HG03108 (cell line): Measurements from ENCODE around the gene PTPN20.

Source experiments
- ATAC-seq: cut with Tn5 transposase; IDR thresholded peaks from one replicate; pipeline ENCODE4 v1.9.1; 2021; ENCODE audit warnings: moderate library complexity; ENCODE audit not compliant: unreplicated experiment

PTPN20 gene

DNA sequence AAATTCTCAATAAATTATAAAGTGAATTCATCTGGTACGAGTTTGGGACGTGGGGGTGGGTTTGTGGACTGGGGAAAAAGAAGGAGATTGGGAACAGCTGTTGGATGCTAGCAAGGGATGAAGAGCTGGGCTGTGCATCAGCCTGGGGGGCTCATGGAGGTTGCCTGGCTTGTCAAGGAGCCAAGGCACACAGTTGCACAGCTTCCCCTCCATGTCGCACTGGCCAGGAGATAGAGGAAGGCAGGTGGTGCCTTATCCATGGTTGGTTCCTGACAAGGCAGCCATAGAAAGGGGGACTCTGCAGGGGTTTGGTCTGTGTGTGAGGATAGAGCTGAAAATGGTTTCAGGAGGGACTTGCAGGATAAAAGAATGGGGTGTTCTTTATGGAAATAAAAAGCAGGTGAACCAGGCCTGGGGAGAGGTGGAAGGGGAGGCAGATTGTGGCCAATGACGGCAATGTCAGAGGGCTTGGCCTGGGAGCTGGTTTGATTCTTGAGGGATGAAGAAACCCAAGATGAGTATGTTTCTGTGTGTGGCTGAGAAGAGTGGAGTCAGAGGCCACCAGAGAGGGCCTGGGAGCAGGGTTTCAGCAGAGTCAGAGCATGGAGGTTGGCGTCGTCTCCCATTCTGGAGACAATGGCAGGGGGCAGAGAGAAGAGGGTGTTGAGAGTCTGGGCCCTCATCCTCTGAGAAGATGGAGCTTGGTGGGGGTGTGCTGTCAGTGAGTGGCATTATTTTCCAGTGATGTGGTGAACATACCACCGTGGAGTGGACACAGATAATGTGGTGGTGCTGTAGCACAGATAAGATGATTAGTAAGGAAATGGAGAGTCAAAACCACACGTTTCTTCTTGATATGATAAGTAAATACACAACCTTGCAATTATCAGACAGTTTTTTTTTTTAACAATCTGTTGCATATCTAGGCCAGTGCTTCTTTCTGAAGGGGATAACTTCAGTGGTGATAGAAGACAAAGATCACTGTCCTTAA lies 108.2 kb downstream of the PTPN20 start:
- no peak for ATAC-seq

DNA sequence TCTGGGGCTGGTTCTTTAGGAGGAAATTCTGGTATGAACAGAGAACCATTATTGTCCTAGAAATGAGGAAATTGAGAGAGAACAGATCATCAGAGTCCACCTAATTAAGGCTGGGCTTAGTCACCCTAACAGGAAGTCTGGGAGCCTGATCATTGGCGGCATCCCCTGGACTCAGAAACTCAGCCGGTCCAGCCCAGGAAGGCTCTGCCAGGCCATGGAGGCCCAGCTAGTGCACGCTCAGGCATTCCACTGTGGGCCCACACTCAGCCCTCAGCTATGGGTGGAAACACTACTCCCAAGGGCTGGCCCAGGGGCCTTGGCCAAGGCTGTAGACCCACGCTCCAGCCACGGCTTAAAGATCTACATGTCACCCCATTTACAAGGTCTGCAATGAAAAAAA lies 109.2 kb downstream of the PTPN20 start:
- ATAC-seq, result no peak

DNA sequence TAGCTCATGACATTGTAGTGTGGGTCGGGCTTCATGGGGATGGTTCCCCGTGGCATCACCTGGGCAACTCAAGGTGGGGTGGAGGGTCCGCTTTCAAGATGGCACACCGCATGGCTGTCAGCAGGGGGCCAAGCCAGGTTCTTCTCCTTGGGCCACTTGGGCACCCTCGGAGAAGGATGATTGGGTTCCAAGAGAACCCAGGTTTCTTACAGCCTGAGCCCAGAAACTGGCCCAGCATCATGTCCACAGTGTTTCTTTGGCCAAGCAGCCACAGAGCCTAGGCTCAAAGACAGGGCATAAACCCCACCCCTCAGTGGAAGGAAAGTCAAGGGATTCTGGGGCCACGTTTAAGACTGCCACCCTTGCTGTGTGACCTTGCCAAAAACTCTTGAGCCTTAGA lies 110.6 kb downstream of the PTPN20 start:
- ATAC-seq, result no peak

DNA sequence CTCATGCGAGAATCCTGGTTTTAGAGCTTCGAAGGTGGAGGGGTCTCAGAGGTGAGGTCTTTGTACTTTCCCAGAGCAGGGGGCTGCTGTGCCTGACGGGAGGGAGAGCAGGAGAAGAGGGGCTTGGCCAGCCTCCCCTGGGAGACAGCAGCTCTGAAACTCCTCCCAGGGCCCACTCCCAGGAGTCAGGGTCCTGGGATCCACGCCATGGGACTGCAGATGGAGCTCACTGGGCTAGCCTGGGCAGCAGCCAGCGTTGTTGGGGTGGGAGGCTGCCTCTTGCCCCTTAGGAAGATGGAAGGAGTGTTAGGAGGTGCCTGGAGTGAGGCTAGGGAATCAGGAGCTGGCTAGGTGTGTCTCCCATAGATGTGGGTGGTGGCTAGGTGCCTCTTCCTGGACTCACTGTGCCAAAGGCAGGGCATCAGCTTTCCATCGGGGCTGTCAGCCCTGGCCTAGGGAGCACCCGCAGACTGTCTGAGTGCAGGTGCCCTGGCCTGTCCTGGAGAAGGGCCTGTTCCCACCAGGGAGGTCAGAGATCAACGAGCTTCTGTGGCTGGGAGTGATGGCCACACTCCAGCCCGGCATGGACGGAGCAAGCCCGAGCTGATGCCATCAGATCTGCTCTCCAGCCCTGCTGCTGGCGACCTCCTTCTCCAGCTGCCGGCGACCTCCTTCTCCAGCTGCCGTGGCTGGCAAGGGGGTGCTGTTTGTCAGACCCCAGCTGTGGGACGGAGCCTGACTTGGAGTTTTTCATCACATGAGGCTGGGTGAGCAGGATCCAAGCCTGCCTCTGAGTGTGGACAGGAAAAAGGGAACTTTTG lies 111.3 kb downstream of the PTPN20 start:
- no peak for ATAC-seq

DNA sequence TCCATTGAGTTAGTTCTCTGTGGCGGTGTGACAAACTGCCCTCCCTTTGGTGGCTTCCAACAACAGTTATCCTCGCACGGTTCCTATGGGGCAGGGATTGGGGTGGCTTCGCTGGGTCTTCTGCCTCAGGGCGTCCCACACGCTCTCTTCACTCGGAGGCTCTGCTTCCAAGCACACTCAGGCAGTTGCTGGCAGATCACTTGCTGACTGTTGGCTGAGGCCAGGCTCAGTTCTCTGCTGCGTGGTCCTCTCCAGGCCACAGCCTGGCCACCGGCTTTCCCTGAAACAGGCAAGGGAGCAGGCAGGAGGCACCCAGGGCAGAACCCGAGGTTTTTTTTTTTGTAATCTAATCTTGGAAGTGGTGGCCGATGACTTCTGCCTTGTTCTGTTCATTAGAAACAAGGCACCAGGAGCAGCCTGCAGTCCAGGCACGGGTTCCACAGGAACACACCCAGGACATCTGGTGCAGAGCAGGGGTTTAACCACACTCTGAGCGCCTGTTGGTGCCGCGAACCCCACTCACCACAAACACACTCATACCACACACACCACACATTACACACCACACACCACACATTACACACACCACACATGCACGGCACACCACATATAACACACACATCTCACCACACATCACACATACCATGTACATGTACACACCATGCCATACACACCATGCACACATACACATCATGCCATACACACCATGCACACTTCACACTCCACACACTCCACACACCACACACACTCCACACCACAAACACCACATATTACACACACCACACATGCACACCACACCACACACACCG lies 112.2 kb downstream of the PTPN20 start:
- ATAC-seq, result no peak

DNA sequence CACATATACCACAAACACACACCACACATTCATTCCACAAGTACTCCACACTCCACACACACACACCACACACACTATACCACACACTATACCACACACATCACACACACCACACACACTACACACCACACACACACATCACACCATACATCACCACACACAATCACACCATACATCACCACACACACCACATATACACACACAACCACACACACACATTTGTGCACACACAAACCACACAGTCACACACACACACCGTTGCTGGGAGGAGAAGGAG lies 112.8 kb downstream of the PTPN20 start:
- no peak for ATAC-seq

DNA sequence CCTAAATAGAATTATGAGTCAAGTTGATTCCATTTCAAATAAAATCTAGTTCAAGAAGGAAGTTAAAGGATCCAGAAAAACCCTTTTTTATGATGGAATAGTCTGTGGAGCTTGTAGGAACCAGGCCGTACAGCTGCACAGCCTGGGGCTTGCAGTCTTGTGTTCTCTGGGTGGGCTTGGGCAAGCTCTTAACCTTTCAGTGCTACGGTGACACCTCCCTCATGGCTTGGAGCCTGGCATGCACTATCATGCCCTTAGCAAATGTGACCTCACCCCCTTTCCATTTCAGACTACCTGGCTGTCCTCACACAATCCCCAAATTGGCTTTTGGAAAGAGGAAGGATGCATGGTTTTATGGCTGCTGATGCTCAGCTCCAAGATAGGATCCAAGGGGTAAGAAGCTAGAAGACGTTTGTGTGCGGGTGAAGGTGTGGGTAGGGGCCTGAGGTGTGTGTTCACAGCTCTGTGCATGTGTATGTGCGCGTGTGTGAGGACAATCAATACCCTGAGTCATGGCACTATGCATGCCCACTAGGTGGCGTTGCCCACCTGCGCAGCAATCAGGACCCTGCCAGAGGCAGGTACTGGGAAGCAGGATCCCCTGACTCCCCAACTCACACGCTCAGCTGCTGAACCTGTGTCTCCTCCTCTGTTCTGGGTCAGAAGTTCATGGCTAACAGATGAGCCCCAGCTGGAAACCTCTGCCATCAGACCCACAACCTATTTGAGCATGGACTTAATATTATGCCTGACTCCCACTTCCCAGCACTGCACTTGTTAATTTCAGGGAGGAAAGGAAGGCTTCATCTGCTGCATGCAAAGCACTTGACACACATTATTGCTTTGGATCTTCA lies 113.4 kb downstream of the PTPN20 start:
- no peak for ATAC-seq

DNA sequence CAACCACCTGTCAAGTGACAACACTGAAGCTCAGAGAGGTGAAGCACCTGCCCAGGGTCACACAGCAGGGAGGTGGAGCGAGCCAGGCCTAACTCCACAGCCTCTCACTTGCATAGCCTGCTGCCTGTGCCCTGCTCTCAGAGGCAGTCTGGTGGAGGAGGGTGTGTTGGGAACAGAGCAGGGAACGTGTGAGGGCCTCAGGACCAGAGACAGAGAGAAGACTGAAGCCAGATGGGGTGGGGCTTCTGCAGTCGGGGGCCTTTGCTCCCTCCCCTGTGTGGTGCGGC lies 114.0 kb downstream of the PTPN20 start:
- no peak for ATAC-seq

DNA sequence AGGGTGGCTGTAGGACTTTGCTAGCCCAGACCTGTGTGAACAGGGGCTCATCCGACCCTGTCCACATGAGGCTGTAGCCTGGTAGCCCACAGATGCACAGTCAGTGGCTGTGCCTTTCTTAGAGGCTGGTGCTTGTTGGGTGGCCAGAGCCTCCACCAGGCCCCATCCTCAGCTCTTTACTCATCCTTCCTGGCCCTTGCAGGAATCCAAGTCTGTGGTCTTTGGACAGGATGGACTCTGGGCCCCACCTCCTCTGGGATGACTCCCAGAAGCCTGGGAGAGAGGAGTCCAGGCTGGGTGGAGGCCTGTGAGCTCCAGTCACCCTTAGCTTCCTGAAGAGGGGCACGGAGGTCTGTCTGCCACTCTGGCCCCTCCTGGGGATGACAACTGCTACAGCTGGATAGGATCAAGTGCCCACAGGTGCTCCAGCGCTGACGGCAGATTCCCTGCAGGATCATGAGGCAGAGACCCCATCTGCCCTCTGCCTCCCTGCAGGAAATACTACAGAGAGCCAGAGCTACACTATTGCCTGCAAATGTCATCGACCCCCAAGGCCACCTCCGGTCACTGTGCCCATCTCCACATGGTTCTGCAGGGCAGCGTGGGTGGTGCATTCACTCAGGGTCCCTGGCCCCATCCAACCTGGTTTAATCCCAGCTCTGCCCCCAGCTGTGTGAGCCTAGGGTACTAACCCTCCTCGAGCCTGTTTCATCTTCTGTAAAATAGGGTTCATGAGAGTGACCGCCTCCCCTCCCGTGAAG lies 114.5 kb downstream of the PTPN20 start:
- no peak for ATAC-seq

DNA sequence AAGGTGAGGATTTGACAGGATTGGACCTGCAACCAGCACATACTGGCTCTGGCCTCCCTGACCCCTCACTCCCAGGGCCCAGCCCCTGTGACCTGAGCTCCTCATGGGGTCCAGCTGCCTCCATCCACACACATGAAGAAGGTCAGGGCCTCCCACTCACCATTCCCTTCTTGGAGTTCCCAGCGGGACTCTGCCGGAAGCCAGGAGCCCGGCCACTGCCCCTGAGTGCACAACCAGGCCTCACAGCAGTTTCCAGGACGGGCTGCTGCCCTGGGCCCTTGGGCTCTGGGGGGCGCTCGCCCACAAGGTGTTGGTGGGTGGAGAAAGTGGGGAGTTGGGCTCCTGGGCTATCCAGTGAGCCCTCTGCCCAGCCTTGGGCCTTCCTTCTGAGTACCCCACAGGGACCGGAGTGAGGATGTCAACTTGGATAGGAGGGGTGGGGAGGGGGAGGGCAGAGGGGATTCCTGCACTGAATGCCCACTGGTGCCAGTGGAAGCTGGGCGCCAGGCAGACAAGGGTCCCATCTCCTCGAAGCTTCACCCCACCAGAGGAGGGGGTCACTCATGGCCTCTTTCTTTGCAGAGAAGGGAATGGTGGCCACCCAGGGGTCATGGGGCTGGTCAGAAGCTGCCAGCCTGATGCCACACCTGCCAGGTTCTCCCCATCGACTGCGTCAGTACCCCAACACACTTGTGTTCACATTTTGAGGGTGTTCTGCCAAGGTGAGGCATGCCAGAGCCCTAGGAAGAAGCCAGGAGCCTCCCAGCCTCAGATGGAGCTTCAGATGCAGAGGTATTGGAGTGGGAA lies 115.3 kb downstream of the PTPN20 start:
- no peak for ATAC-seq

DNA sequence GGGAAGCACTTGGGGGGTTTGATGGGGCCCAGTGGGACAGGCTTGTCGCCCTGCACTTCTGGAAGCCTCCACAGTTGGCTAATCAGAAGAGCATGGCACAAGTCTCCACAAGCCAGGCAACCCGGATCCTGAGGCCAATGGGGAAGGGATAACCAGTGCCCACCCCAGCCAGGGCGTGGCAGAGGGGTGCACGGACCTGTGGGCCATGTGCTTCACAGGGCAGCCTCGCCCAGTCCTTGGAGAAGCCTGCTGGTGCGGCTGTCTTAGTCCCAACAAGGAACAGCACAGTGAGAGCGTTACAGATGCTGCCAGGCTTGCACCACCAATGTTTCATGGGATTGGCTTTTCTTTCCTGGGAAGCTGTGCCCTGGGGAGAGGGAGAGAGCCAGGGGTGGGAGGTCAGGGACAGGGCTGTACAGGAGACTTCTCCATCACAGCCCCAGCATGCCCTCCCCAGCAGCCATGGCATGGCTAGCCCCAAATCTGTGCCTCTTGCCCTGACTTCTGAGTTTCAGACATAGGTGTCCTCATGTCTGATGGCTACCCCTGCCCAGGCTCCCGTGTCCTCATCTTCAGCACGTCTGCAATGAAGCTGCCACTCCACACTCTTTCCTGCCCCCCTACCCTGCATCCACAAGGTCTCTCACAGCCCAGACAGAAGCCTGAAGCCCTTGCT lies 116.0 kb downstream of the PTPN20 start:
- ATAC-seq, result no peak

DNA sequence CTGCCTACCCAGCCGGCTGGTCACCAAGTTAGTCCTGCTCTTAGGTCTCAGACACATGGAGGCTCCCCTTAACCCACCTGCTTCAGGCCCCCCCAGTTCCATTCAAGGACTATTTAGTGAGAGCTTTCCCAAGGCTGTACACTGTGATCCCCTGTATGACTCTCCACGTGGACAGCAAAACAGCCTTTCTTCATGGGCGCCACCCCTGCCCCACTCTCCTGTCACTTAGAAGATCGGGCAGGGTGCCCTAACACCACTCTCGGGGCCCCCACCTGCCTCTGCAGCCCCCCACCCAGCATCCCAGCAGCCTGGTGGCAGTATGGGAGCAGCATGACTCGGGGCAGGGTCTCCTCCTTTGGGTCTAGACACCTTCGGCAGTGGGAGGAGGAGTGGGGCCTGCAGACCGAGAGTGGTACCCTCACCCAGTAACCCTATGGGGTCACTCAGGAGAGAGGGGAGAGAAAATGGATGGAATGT lies 116.6 kb downstream of the PTPN20 start:
- no peak for ATAC-seq

DNA sequence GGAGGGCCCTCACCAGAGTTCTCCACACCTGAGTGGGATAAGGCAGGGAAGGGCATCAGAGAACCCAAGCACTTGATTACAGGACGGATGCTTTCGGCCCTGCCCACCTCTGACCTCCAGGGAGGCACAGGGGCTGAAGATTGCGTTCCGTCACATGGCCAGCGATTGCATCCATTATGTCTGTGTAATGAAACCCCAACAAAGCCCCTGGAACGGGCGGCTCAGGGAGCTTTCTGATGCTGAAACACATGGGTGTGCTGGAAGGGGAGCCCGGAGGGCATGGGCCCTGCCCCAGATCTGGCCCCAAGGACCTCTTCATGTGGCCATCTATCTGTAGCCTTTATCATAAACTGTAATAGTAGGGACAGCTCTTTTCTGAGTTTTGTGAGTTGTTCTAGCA lies 117.2 kb downstream of the PTPN20 start:
- no peak for ATAC-seq

DNA sequence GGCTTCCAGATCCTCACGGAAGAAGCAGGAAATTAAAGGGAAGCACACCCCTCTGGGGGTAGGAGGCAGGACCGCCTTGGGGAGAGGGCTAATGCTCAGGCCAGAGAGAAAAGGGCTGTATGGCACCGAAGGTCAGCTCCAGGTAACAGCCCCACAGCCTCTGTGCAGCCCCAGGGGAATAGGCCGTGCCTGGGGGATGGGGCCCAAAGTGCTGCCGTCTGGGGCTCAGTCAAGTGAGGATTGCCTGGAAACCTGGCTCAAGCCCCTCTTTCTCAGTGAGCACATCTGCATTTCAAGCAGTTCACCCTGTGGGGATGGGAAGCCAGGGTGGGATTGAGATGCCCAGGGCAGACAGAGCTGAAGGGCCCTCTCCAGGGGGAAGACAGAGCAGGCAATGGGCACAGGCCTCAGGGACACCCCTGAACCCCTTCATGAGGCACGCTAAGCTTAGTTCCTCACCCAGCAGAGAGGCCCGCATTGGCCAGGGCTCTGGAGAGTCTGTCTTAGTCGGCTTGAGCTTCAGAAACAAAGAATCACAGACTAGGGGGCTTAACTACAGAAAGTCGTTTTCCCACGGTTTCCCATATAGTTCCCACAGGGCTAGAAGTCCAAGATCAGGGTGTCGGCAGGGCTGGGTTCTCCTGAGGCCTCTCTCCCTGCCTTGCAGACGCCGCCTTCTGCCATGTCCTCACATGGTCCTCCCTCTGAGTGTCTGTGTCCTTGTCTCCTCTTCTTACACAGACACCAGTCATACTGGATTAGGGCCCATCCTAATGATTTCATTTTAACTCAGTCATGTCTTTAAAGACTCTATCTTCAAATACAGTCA lies 118.2 kb downstream of the PTPN20 start:
- ATAC-seq, result no peak

DNA sequence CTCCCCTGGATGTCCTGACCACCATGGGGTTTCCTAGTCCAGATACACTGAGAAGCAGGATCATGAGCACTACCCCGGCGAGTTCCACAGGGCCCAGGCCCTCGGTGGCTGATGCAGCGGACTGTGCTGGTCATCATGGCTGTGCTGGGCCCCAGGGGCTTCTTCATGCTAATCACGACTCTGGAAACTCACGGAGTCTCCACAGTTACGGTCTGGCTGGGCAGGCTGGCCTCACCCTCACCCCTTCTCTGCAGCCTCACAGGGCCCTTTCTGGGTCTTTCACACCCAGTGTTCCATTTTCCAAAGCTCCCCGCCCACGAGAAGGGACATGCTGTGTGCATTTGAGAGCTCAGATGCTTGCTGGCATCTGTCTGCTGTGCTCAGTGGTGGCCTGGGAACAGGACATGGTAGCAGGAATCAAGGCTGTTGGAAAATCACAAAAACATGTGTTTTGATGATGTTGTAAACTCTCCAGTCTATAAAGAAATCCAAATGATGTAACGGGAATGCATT lies 119.0 kb downstream of the PTPN20 start:
- no peak for ATAC-seq

DNA sequence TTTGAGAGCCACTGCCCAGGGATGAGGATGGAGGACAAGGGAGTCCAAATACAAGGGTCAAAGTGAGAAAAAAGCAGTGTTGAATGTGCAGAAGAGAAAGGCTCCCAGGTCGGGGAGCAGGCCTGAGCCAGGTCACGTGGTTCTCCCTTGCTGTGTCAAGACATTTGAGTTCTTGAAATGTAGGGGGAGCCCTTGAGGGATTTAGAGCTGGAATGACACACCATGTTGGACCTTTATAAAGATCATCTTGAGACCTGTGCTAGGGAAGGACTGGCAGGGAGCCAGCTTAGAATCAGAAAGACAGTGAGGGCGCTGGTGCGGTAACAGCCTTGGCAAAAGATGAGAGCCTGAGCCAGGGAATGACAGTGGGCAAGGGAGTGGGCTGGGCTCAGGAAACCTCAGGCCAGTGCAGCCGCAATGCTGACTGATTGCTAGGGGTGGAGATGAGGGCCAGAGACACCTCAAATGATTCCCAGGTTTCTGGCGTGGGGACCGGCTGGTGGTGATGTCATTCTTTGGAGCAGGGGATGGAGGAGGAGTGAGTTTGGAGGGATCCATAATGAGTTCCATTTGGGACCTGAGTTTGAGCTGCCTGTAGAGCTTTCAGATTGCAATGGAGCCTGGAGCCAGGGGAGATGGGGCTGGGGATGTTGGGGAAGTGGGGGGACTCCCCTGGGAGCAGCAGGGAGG lies 120.1 kb downstream of the PTPN20 start:
- ATAC-seq, result no peak
